CD4-positive, alpha-beta T cell treated with Interleukin-1 beta for 1 hour (primary cell): ENCODE data around the gene UBAC2.
A peak's percentile ranks its signal among the peaks of the same experiment; 100 is the strongest.

Experiments used
- DNase-seq, 2 donors: peaks; one replicate each; pipeline ENCODE4 v3.0.0-alpha.2; 2020 to 2022

The UBAC2 gene

DNA sequence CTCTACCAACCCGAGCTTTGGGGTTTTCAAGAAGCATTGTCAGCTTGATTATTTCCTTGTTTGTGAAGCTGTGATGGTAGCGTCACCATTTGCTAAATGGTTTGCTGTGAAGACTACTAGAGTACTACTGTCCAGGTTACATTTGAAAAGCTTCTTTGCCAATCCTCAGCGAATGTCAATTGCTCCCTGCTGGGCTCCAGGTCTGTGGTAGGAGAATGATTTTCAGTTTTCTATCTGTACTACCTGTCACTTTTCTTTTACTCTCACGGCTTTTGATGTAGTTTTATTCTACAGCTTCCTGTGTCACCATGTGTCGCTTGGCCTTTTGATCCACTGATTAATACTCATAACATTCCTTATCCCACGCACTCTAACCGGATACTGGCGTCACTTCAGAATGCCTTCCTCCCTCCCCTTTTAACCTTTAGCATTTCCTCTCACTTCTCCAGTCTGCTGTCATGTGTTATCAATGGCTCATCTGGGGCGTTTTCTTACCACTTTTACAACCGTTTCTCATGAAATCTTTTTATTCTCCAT lies 114.1 kb downstream of the UBAC2 start:
- peak; percentile 65 to 81 for DNase-seq

GRCh38 chr13:99315186-99315585 lies 114.5 kb downstream of the UBAC2 start:
- no peak for DNase-seq

GRCh38 chr13:99316224-99316623 lies 115.6 kb downstream of the UBAC2 start:
- no peak for DNase-seq

DNA sequence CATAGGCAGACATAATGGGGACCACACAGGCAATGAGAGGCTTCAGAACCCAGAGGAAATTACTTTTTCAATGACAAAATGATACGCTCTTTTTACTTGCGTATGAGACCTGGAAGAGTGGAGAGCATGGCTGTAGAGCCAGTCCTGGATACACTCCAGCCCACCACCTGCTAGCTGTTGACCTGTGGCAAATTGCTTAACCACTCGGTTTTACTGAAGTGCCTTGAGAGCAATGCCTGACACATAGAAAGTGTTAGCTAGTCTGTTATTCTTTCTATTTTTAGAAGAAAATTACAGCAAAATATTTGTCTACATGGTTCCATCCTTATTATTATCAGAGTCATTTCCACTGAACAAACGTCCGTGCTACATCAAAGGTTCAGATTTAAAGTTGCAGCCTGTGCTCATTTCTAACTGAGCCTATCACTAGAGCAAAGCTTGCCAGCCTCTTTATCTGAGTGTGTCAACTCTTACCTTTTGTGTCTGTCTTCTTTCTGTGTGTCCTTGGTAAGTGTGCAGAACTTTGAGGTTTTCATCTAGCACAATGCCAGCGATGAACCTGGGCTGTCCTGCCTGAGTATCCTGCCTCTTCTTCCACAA lies 116.1 kb downstream of the UBAC2 start:
- DNase-seq: no peak

GRCh38 chr13:99320693-99321481 lies 120.2 kb downstream of the UBAC2 start:
- peak; percentile 61 to 84 for DNase-seq

GRCh38 chr13:99321709-99322108 lies 121.1 kb downstream of the UBAC2 start:
- DNase-seq: no peak

DNA sequence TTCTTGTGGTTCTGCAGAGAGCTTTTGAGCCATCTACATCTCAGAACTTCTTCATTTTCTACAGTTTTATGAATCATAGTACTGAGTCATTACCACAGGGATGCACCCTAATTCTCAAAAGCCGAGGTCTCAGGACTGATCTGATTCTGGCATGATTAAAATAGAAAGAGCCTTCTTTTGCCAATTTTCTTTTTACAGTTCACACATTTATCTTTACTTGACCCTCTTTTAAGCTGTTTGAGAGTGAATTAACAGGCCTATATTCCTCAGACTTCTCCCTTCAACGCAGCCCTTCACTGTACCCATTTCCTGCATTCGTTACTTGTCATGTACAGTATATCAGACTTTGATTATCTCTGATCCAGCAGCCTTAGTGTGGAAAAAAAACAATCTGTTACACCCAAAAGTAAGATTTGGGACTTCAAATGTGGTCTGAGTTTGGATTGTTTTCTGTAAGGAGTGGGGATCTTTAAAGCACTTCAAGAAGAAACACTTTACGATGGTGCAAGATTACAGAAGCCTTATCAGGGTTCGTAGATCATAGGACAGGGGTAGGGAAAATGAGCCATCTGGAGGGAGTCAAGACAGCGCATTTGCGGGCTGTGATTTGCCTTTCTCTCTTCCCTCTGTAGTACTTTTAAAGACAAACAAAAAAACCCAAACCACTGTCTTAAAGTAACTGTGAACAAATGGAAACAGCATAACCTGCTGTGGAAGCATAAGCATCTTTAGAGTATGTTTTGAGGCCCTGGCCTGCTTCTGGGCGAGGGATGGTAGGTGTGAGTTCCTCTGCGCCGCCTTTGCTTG lies 121.8 kb downstream of the UBAC2 start:
- DNase-seq: peak in 1 of 2 donors; percentile 58

GRCh38 chr13:99323488-99323887 lies 122.8 kb downstream of the UBAC2 start:
- DNase-seq: no peak

DNA sequence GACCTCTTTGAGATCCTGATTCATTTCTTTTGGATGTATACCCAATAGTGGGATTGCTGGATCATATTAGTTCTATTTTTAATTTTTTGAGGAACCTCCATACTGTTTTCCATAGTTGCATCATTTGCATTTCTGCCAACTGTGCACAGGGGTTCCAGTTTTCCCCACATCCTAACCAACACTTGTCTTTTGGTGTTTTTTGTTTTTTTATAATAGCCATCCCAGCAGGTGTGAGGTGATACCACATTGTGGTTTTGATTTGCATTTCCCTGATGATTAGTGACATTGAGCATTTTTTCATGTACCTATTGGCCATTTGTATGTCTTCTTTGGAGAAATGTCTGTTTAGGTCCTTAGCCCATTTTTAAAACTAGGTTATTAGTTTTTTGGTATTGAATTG lies 125.4 kb downstream of the UBAC2 start:
- DNase-seq: no peak

DNA sequence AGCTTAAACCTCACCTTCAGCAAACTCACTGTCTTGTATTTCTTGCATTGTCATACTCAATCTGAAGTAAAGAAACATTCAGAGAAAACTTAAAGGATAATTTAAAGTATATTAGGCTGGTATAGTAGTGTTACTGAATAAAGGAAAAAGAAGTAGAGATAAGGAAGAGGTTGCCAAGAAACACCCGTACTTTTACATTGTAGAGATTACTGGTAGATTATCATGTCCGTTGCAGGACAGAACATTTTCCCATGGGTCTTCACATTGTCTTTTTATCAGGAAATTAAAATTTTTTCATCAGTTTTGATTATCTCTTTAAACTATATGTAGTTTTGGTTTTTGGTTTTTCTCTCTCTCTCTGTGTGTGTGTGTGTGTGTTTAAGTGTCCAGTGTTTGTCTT lies 126.5 kb downstream of the UBAC2 start:
- DNase-seq: no peak

GRCh38 chr13:99327761-99328160 lies 127.1 kb downstream of the UBAC2 start:
- DNase-seq: no peak

DNA sequence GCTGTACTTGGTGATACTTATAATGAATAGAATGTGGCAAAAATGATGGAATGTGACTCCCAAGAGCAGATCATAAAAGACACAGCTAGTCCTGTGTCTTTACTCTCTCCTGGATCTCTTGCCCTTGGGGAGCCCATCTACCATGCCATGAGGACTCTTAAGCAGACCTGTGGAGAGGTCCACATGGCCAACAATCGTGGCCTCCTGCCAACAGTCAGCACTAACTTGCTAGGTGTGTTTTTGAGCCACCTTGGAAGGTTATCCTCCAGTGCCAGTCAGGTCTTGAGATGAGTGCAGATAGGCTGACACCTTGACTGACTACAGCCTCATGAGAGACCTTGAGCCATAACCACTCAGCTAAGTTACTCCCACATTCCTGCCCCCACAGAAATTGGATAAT lies 128.8 kb downstream of the UBAC2 start:
- DNase-seq: no peak

DNA sequence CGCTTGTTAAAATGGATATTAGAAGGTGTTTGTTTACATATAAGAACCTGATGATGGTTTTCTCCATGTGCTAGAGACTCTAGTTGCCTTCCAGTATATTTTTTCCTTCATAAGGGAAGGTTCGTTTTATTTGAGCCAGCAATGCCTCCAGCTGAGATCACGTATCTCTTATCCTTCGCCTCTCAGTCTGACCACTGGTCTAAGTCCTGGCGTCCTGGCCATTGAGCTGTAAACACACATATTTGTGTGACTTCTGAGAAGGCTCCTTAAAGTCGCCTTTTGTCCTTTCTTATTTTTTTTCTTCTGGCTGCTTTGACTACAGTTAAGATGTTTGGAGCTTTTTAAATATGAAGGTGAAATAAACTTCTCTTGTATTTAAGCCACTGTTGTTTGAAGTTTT lies 130.3 kb downstream of the UBAC2 start:
- no peak for DNase-seq

DNA sequence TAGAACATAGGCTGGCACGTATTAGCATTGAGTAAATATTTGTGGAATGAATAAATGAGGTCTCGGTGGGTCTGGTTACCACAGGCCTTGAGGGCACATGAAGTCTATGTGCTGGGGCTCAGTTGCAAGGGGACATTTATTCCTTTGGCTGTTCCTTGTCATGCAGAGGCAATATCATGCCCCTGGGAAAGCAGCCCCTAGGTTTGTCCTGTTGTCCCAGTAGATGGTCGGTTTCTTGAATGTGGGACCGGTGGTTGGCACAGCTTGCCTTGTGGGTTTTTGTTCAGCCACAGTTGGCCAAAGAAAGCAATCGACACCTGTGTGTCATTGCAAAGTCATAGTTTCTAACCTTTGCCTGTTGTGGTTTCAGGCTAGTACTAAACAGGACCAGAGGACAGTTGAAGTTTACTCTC lies 131.2 kb downstream of the UBAC2 start:
- DNase-seq: no peak

- DNase-seq: no peak
Measured at GRCh38 chr13:99332456-99332855, 131.8 kb downstream of the UBAC2 start.

DNA sequence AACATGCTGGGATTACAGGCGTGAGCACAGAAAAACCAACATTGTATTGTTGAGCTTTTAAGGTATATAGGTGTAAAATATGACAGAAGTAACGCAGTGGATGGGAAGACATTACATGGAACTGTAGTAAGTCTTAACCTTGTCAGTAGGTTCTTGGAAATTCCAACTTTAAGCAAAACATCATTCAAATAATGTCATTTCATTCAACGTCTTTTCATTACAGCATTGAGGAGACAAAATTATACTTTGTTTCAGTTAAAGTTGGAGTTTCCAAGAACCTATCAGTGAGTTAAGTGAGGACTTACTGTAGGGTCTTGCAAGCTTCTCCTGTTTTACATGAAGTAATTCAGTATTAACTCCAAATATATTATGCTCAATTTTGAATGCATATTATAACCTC lies 133.6 kb downstream of the UBAC2 start:
- DNase-seq: no peak

- DNase-seq: no peak
Measured at GRCh38 chr13:99335087-99335486, 134.4 kb downstream of the UBAC2 start.

DNA sequence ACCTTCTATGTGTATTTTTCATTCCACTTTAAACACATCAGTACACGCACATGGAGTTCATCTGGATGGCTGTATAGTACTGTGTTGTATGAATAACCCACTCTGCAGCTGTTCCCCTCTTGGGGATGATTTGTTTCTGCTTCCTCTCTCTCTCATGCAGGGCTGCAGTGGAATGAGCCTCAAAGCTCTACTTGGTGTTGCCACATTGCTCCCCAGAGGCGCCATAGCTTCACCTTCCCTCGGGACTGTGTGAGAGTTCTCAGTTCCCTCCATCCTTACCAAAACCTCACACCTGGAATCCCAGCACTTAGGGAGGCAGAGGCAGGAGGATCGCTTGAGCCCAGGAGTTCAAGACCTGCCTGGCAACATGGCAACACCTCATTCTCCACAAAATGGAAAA lies 134.9 kb downstream of the UBAC2 start:
- DNase-seq: no peak

GRCh38 chr13:99339230-99339721 lies 138.6 kb downstream of the UBAC2 start:
- no peak for DNase-seq

DNA sequence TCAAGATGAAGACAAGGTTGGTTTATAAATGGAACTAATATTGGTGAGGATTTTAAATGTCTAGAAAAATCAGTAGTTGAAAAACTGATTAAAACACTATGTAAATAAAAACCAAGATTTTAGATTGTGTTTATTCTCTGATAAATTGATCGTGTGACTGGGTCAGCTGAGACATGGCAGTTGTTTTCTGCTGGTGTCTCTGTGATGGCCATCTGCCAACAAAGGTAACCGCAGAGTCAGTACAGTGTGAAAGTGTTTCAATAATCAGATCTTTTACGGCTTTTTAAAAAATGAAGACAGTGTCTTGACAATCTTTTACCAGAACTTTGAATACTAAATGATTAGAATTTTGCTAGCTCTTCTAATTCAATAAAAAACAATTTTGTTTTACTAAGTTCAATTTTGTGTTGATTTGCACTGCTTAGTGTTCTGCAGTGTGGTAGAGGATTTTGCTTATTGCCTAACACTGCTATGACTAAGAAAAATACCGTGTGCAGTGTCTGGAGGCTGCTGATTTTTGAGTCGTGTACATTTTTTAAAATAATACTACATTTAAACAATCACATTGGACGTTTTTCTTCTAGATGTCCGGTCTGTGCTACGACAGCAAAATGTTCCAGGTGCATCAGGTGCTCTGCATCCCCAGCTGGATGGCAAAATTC lies 139.2 kb downstream of the UBAC2 start:
- DNase-seq: peak; percentile 51 to 75

- DNase-seq: no peak
Measured at GRCh38 chr13:99340638-99341037, 140.0 kb downstream of the UBAC2 start.

- DNase-seq: no peak
Measured at GRCh38 chr13:99341969-99342722, 141.5 kb downstream of the UBAC2 start.
